Measurements from ENCODE around the gene SRCIN1.

SRCIN1 gene

DNA sequence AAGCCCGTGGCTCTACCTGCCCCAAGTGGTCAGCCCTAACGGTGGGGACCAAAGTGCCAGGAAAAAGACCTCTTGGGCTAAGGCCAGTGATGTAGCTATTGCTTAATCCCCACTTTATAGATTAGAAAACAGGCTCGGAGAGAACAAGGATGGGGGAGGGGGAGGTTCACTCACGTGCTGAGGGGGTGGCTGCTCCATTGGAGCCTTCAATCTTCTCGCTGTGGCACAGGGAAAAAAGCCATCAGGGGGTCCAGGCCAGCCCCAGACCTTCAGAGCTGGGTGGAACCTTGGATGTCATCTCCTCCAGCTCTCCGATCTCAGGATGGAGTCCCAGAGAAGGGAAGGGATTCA lies 45.9 kb downstream of the SRCIN1 start:
- no peak for DNase-seq

- DNase-seq, result peak; percentile 88
These were observed 46.5 kb downstream of the SRCIN1 start for GRCh38 chr17:38559051-38559879.

DNA sequence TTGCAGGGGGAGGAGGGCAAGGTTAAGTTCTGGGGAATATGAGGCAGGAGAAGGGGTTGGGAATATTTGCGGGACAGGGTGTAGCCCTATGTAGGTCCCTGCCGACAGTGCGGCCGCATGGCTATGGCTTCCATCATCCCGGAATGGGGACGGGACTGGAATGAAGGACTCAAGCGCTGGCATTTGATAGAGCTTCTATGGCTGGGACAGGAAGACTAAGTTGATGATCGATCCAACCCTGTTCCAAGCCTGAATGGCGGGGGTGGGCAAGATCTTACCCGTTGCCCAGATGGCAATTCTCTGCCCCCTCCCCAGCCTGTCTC lies 47.1 kb downstream of the SRCIN1 start:
- no peak for DNase-seq

- peak; percentile 87 for DNase-seq
These were observed 47.7 kb downstream of the SRCIN1 start for GRCh38 chr17:38557836-38558727.

GRCh38 chr17:38557396-38557795 lies 48.4 kb downstream of the SRCIN1 start:
- no peak for DNase-seq

DNA sequence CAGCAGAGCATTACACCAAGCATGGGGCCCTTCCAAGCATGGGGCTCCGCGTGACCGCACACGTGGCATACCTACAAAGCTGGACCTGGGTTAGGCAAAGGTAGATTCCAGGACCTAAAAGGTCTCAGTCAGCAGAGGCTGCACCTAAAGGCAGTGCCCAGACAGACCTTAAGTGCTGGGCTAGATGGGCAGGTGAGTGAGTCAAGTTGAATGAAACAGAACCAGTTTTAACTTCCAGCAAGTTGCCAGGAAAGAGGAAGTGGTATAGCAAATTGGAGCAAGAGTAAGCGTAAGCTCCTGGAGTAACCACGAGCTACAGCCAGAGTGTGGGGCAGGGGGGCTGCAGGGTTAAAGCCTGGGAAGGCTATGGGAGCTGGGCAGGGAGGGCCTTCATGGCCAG lies 49.5 kb downstream of the SRCIN1 start:
- no peak for DNase-seq

DNA sequence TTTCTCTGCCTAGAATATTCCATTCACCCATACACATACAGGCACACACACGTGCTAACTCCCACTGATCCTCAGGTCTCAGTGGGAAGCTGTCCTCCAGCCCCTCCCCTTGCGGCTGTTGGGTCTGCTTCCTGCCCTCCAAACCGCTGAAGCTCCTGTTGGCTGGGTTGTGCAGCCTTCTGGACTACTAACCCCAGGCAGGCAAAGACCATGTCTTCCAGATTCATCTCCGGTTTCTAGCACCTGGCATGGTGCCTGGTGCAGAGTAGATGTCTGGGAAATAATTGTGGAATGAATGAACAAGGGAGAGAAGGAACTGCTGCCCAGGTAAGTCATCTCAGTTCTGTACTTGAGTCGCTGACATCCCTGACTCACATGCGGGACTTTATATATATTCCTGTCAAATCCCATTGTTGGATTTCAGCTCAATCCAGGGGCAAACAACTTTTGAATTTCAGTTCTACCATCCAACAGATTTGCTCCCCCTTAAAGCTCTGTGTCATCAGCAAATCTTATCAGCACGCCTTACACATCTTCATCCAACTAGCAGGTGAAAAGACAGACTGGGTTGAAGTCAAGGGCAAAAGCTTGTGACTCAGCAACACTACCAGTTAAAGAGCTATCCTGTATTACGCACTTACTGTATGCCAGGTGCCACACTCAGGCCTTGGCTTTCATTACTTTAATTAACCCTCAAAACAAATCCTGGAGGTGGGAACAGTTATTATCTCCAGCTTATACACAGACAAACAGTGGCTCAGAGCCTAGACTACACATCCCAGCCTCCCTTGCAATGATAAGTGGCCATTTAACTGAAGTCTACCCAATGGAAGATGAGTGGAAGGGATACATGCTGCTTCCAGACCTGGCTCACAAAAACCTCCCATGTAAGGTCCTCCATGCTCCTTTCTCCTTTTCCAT lies 51.1 kb downstream of the SRCIN1 start:
- no peak for DNase-seq

DNA sequence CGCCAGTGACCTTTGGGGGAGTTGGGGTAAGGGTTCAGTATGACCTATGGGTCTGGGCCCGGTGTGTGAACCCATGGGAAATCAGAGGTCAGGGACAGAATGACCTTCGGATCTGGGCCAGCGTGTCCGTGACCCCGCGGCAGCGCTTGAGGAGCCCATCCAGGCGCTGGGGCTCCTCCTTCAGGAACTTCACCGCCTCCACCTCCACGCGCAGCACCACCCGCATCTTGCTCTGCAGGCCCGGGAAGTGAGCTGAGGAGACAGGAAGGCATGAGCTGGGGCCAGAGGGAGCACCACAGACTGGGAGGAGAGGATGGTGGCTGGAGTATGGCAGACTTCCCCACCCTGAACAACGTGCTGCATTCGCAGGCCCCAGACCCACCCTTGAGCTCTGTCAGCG lies 53.4 kb downstream of the SRCIN1 start:
- no peak for DNase-seq

DNA sequence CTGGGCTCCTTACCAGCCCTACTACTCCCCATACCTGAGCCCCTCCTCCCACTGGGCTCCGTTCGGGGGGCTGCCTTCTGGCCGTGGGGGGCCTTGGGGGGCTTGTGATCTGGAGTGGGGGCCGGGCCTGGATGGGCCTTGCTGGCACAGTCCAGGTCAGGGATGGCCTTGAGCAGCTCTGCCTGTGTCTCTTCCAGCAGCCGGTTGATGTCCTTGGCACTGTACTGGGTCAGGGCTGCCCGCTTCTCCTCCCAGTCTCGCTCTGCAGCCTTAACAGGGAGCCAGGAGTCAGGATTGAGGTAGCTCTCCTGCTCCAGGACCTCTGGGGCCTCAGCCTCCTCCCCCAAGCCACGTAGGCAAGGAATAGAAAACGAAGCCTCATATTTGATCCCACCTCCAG lies 54.6 kb downstream of the SRCIN1 start:
- no peak for DNase-seq

- no peak for DNase-seq
These were observed 55.1 kb downstream of the SRCIN1 start for GRCh38 chr17:38550661-38551060.

DNA sequence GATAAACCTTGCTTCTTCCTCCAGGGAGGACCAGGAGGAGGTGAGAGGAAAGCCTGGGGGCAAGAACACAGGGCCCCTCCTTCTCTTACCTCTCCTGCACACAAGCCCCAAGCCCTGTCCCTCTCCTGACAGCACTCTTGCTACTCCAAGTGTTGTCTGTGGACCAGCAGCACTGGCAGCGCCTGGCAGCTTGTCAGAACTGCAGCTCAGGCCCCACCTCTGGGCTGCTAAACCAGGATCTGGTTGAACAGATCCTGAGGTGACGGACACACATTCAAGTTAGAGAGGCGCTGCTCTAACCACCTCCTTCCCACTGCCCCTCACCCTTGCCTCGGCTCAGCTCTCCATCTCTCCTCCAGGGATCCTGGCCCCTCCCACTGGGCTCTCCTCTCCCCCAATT lies 56.5 kb downstream of the SRCIN1 start:
- DNase-seq, result no peak

GRCh38 chr17:38547444-38547843 lies 58.3 kb downstream of the SRCIN1 start:
- no peak for DNase-seq

DNA sequence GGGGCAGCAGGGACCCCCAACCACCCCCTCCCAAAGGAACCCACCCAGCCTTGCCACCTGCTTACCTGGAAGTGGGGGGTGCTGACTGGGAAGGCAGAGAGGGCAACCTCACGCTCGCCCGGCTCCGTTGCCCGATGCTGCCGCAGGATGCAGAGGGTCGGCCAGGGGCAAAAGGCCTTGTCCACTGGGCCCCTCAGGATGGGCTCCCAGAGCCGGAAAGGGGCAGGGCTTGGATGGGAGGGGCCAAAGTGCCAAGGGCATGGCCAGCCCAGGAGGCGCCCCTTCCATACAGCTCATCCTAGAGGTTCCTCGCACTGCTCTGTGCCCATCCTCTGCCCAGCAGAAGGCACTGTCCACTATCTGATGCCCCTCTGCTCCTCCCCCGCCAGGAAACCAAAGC lies 59.4 kb downstream of the SRCIN1 start:
- no peak for DNase-seq

DNA sequence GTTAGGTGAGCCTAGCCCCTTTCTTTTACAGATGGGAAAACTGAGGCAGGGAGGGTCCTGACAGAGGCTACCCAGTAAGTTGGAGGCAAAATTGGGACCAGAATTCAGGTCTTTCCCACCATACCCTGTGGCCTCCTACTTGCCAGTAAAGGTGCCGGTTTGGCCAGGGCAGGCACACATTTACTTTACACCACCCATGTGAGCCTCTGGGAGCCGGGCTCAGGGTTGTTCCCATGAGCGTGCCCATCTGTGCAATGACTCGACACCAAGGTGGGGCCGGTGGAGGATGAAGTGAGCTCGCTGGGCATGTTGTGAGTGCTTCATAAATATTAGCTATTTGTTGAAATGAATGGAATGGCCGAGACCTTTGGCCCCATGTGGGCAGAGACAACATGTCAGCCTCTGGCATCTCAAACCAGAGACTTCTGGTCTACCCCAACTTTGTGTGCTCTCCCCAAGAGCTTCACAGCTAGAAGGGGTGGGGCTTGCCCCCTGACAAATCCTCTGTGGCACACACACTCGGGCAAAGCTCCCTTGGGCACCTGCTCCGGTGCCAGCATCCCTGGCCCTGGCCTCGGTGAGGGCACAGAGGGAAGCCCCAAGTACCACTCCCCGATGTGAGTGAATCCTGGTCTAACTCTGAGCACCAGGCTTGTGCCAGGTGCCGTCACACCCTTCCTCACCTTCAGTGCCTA lies 60.1 kb downstream of the SRCIN1 start:
- DNase-seq, result no peak

DNA sequence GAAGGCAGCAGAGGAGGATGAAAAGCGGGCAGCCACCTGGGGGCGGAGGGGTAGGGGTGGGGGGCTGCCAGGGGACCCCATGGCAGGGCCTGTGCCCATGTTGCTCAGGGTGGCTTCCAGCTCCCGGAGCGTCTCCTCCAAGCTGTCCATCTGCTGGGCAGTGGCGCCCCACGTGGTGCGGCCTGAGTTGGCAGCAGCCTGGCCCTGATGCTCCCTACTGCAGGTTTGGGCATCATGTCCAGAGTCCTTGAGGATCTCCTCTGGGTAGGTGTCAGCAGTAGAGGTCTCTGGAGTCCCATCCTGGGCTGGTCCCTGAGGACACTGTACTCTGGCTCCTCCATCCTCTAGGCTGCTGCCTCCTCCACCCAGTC lies 60.9 kb downstream of the SRCIN1 start:
- DNase-seq, result no peak

- no peak for DNase-seq
These were observed 61.4 kb downstream of the SRCIN1 start for GRCh38 chr17:38544175-38544838.

GRCh38 chr17:38543403-38544174 lies 62.2 kb downstream of the SRCIN1 start:
- DNase-seq, result no peak

DNA sequence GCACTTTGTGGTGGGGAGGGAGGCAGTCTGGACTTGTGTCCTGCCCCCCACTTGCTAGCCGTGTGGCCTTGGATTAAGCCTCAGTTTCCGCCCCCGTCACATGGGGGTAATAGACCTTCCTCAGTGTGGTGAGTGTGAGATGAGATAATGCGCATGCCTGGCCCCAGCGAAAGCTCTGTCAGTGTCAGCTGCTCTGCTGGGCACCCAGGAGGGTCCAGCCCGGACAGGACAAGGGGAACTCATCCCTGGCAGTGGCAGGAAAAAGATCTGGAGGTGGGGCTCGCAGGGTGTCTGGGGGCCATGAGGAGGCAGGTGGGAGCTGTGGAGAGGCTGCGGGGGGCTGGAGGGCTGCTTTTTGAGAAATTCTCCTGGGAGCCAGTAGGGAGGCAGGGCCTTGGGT lies 63.5 kb downstream of the SRCIN1 start:
- DNase-seq, result no peak

GRCh38 chr17:38541281-38541680 lies 64.5 kb downstream of the SRCIN1 start:
- DNase-seq, result no peak

GRCh38 chr17:38540514-38541045 lies 65.2 kb downstream of the SRCIN1 start:
- DNase-seq, result no peak

GRCh38 chr17:38539386-38539785 lies 66.4 kb downstream of the SRCIN1 start:
- no peak for DNase-seq

All from activated gamma-delta T cell treated with Interleukin-2 at 50 U/mL for 16 hours (primary cell).